HUES6 (cell line): ENCODE data around the gene PARP12.
"Not testable (repeated sequence)": the region's sequence is repeated elsewhere in the genome, so short reads cannot be mapped to it uniquely, and the experiment has no call there.

Experiments used
- H3K27ac ChIP-seq: 2 replicates; pipeline ENCODE4 v1.7.0; 2013; ENCODE audit warnings: low read depth, mild to moderate bottlenecking, low read length, inconsistent platforms
- H3K27me3 ChIP-seq: 2 replicates; pipeline ENCODE4 v1.6.1; 2013; ENCODE audit warnings: low read length; ENCODE audit not compliant: control insufficient read depth, insufficient read depth
- H3K36me3 ChIP-seq: 2 replicates; pipeline ENCODE4 v1.6.1; 2013; ENCODE audit warnings: low read length; ENCODE audit not compliant: control insufficient read depth, insufficient read depth
- H3K4me1 ChIP-seq: 2 replicates; pipeline ENCODE4 v1.6.1; 2013; ENCODE audit warnings: low read length; ENCODE audit not compliant: control insufficient read depth, insufficient read depth
- H3K4me3 ChIP-seq: 2 replicates; pipeline ENCODE4 v1.5.1; 2013; ENCODE audit warnings: low read depth, low read length
- H3K9ac ChIP-seq: one replicate; pipeline ENCODE4 v1.6.1; 2013; ENCODE audit warnings: mild to moderate bottlenecking, low read length
- H3K9me3 ChIP-seq: 2 replicates; pipeline ENCODE4 v1.6.1; 2013; ENCODE audit warnings: low read depth, low read length; ENCODE audit not compliant: control insufficient read depth, insufficient read depth

PARP12 gene, protein sequence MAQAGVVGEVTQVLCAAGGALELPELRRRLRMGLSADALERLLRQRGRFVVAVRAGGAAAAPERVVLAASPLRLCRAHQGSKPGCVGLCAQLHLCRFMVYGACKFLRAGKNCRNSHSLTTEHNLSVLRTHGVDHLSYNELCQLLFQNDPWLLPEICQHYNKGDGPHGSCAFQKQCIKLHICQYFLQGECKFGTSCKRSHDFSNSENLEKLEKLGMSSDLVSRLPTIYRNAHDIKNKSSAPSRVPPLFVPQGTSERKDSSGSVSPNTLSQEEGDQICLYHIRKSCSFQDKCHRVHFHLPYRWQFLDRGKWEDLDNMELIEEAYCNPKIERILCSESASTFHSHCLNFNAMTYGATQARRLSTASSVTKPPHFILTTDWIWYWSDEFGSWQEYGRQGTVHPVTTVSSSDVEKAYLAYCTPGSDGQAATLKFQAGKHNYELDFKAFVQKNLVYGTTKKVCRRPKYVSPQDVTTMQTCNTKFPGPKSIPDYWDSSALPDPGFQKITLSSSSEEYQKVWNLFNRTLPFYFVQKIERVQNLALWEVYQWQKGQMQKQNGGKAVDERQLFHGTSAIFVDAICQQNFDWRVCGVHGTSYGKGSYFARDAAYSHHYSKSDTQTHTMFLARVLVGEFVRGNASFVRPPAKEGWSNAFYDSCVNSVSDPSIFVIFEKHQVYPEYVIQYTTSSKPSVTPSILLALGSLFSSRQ

DNA sequence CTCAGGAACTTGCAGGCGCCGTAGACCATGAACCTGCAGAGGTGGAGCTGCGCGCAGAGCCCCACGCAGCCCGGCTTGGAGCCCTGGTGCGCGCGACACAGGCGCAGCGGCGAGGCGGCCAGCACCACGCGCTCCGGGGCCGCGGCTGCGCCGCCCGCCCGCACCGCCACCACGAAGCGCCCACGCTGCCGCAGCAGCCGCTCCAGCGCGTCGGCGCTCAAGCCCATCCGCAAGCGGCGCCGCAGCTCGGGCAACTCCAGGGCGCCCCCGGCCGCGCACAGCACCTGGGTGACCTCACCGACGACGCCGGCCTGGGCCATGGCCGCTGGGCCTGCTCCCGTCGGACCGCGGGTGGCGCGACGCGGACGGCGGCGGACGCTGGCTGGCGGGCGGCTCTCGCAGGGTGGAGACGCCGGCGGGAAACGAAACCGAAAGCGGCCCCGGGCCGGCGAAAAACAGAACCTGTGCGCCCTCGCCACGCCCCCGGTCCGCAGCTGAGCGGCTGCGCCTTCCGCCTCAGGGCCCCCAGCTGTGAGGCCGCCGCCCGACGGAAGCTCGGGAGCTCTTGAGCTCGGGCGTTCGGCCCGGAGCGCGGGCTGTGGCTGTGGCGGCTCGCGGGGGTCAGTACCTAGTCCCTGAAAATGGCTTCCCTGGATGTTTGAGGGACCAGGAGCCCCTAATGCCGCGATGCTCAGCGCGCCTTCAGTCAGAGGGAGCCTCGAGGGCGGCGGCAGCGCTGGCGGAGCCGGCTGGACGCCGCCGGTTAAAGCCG lies at the start of gene PARP12:
Gene PARP12, minus strand, starts transcription at position 424 of the 772 bp plus-strand sequence. Its CDS starts 104 bp downstream, at position 320.
- Histone ChIP-seq H3K27me3 (peaks cover 42% of the 10 kb centered on the region), H3K9ac (peak within 1 kb of the TSS; percentile 52), H3K4me1 (no peaks in the 10 kb centered on the region), H3K27ac (no peak within 1 kb of the TSS), H3K9me3 (peaks cover 13% of the 10 kb centered on the region), H3K4me3 (peak within 1 kb of the TSS; percentile 67), H3K36me3 (no peaks in the 10 kb centered on the region)

- not testable (repeated sequence) for H3K4me3 ChIP-seq, H3K9ac ChIP-seq, H3K27me3 ChIP-seq, H3K9me3 ChIP-seq, H3K4me1 ChIP-seq, H3K27ac ChIP-seq
- H3K36me3 ChIP-seq = peaks cover 49% of the 10 kb centered on the region
These were observed 46.0 kb upstream of the PARP12 start for GRCh38 chr7:140108777-140109176.

- no peak overlapping the region for H3K9ac ChIP-seq
- H3K9me3 ChIP-seq = no peaks in the 10 kb centered on the region
- H3K27ac ChIP-seq = no peak overlapping the region
- no peaks in the 10 kb centered on the region for H3K4me1 ChIP-seq
- no peak overlapping the region for H3K4me3 ChIP-seq
- H3K27me3 ChIP-seq = no peaks in the 10 kb centered on the region
- H3K36me3 ChIP-seq = peaks cover 90% of the 10 kb centered on the region
These were observed 33.7 kb upstream of the PARP12 start for GRCh38 chr7:140096459-140096858.

DNA sequence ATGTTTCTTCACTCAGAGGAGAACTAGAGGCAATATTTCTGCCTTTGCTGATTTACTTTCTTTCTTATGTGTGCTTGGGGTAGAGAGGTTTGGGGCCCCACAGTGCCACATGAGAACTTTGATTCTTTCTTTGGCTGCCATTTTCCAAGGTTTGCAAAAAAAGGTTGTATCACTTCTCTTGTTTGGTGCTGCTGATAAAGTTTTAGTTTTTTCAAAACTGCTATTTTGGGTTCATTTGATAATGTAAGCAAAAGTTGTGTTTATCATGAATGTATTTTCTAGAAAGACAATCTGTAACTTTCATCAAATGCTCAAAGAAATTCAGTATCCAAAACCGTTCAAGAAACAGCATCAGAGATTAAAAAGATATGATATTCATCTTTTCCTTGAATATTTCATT lies 30.6 kb upstream of the PARP12 start:
- Histone ChIP-seq H3K36me3 (peaks cover 80% of the 10 kb centered on the region), H3K9ac (no peak overlapping the region), H3K4me1 (no peaks in the 10 kb centered on the region), H3K27me3 (no peaks in the 10 kb centered on the region), H3K27ac (no peak overlapping the region), H3K4me3 (no peak overlapping the region), H3K9me3 (no peaks in the 10 kb centered on the region)

DNA sequence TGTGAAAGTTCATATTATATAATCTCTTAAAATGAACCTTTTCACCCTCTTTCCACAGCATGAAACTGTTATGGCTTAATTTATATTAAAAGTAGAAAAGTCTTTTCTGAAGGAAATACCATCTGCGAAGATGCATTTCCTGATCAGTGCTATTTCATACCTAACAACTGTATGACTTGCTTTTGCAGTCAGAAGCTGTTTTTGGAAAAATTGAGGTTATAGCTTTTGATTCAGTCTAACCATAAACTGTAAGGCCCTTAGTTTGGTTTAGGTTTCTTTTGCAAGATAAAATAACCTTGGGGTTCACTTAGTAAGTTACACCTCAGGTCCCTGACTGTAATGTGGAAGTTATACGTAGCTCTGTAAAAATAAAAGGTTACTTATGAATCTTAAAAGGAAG lies 22.7 kb upstream of the PARP12 start:
- Histone ChIP-seq H3K27me3 (no peaks in the 10 kb centered on the region), H3K36me3 (peaks cover 5% of the 10 kb centered on the region; the same call in 1 of the 2 replicates), H3K4me1 (no peaks in the 10 kb centered on the region), H3K9ac (no peak overlapping the region), H3K27ac (no peak overlapping the region), H3K9me3 (no peaks in the 10 kb centered on the region), H3K4me3 (no peak overlapping the region)

DNA sequence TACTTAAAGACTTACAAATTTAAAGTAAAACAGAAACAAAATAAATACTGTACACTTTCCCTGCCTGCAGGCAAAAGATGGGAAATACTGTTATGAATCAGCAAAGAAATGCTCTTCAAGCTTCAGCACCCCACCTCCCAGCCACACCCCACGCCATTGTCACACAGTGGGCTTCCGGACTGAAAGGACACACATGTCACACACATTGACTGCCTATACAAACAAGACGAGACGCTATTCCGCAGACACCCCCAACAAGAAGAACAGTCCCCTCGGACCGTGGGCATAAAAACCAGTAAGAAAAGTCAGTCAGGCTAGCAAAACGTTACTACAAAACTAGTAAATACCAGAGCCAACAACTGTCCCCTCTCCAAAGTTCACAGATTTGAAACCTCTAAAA lies 22.2 kb upstream of the PARP12 start:
- Histone ChIP-seq H3K4me1 (no peaks in the 10 kb centered on the region), H3K27me3 (no peaks in the 10 kb centered on the region), H3K36me3 (0 out of 2 replicates have a peak, but pooled peaks cover 2% of the 10 kb centered on the region), H3K9me3 (no peaks in the 10 kb centered on the region), H3K27ac (no peak overlapping the region), H3K4me3 (no peak overlapping the region), H3K9ac (no peak overlapping the region)

DNA sequence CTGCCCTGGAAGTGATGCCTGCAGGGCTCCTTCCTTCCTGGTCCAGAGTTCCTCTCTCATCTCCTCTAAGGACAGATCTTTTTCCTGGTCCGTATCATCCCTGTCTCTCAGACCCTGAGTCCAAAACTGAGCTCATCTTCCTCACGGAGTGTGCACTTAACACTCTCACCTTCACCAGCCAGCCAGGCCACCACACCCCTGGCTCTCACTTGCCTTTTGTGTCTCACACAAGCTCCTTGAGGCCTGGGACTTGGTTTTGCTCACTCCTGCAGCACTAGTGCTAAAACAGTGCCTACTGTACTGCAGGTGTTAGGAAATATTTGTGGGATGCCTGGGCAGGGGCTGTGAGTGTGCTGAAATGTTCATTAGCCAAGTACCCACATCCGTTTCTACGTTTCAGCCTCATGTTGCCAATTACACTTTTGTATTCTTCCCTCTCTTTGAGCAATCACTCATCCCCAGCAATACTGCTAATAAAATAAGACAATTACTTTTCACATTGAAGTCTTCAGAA lies 21.4 kb upstream of the PARP12 start:
- H3K27me3 ChIP-seq = no peaks in the 10 kb centered on the region
- no peaks in the 10 kb centered on the region for H3K36me3 ChIP-seq
- H3K4me3 ChIP-seq = no peak overlapping the region
- no peak overlapping the region for H3K9ac ChIP-seq
- no peaks in the 10 kb centered on the region for H3K9me3 ChIP-seq
- H3K4me1 ChIP-seq = no peaks in the 10 kb centered on the region
- no peak overlapping the region for H3K27ac ChIP-seq

- Histone ChIP-seq H3K4me1 (peaks cover 7% of the 10 kb centered on the region; the same call in 1 of the 2 replicates), H3K36me3 (no peaks in the 10 kb centered on the region), H3K27ac (no peak overlapping the region), H3K9me3 (no peaks in the 10 kb centered on the region), H3K9ac (no peak overlapping the region), H3K4me3 (no peak overlapping the region), H3K27me3 (no peaks in the 10 kb centered on the region)
These were observed 20.0 kb upstream of the PARP12 start for GRCh38 chr7:140082770-140083169.

DNA sequence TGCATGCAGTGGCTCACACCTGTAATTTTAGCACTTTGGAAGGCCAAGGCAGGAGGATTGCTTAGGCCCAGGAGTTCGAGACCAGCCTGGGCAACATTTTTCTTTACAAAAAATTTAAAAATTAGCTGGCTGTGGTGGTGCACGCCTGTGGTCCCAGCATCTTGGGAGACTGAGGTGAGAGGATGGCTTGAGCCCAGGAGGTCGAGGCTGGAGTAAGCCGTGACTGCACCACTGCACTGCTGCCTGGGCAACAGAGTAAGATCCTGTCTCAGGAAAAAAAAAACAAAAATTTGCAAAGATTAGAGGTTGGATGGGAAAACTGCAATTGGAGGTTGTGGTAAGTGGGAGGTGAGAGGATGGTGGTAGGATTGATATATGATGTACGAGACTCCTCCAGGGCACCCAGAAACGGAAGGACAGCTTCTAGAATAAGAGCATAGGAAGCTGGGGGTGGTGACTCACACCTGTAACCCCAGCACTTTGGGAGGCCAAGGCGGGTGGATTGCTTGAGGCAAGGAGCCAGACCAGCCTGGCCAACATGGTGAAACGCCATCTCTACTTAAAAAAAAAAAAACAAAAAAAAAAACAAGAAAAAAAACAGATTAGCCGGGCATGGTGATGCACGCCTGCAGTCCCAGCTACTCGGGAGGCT lies 19.1 kb upstream of the PARP12 start:
- Histone ChIP-seq H3K27me3 (no peaks in the 10 kb centered on the region), H3K36me3 (no peaks in the 10 kb centered on the region), H3K9ac (no peak overlapping the region)

GRCh38 chr7:140080919-140081318 lies 18.2 kb upstream of the PARP12 start:
- no peak overlapping the region for H3K4me3 ChIP-seq
- peaks cover 7% of the 10 kb centered on the region; the same call in 1 of the 2 replicates for H3K4me1 ChIP-seq

More for the DNA sequence above, 19.1 kb upstream of the PARP12 start:
- Histone ChIP-seq H3K4me3 (no peak overlapping the region), H3K4me1 (peaks cover 7% of the 10 kb centered on the region; the same call in 1 of the 2 replicates), H3K9me3 (no peaks in the 10 kb centered on the region), H3K27ac (no peak overlapping the region)

More at GRCh38 chr7:140080919-140081318, 18.2 kb upstream of the PARP12 start:
- H3K27ac ChIP-seq = no peak overlapping the region
- H3K9ac ChIP-seq = no peak overlapping the region
- H3K36me3 ChIP-seq = no peaks in the 10 kb centered on the region
- no peaks in the 10 kb centered on the region for H3K27me3 ChIP-seq
- H3K9me3 ChIP-seq = no peaks in the 10 kb centered on the region
